Mesodermal cell (in vitro differentiated cells): ENCODE measurements around the gene MRPL2.

Source experiments
- H3K27ac ChIP-seq: 2 replicates; pipeline ENCODE4 v1.7.0; 2013; ENCODE audit warnings: mild to moderate bottlenecking, low read depth, low read length, moderate library complexity; ENCODE audit not compliant: severe bottlenecking
- H3K36me3 ChIP-seq: 2 replicates; pipeline ENCODE4 v1.7.1; 2013; ENCODE audit warnings: mild to moderate bottlenecking, low read length, moderate library complexity; ENCODE audit not compliant: control insufficient read depth, insufficient read depth
- H3K4me1 ChIP-seq: one replicate; pipeline ENCODE4 v1.7.1; 2013; ENCODE audit warnings: mild to moderate bottlenecking, low read length; ENCODE audit not compliant: insufficient read depth, control insufficient read depth, poor library complexity, severe bottlenecking
- H3K4me3 ChIP-seq: 2 replicates; pipeline ENCODE4 v1.7.0; 2013; ENCODE audit warnings: low read length, control low read depth, mild to moderate bottlenecking; ENCODE audit not compliant: insufficient read depth, poor library complexity, severe bottlenecking; ENCODE audit errors: extremely low read depth
- H3K9me3 ChIP-seq: 2 replicates; pipeline ENCODE4 v1.7.1; 2013; ENCODE audit warnings: mild to moderate bottlenecking, low read length, moderate library complexity; ENCODE audit not compliant: control insufficient read depth
- WGBS, 2 experiments: methylation state at CpG; one replicate each; pipeline ENCODE4 v1.1.5; 2013; ENCODE audit warnings: missing lambda C conversion rate in 2 of 2; ENCODE audit not compliant: insufficient coverage in 2 of 2; 5-methylcytosine and 5-hydroxymethylcytosine counted together

MRPL2 gene

DNA sequence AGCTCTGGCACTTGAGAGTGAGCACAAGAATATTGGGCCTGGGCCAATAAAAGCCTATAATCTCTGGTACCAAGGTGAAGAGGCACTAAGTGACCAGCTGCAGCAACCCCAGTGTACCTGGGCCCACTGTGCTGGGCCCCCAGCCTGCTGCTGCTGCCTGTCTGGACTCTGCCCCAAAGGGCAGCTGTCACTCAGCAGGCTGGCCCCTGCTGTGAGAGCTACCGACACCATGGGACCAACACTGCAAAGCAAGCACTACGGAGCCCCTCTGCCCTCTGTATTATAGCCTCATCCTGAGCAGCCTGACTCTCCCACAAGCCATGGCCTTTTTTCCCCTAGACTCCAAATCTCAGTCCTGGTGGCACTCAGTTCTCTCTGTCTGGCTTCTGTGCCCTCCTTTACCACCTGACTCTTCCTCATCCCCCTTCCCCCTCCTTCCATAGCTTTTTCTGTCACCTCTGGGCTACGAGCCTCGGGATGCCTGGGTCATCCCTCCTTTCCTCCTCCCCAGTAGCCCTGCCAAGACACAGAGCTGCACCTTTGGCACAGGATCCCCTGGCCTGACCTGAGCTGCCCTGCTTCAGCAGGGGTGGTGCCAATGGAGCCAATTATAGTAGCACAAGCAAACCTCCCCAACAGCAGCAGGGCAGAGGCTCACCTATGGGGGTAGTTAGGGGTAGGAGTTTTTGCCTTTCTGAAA is 23.6 kb downstream of the MRPL2 start:
- Histone ChIP-seq H3K27ac (no peak overlapping the region), H3K36me3 (peaks cover 83% of the 10 kb centered on the region), H3K9me3 (no peaks in the 10 kb centered on the region), H3K4me1 (no peaks in the 10 kb centered on the region), H3K4me3 (no peak overlapping the region)
- WGBS, 2 experiments: 84 to 89% methylated on average over 4 of the region's 4 CpGs

DNA sequence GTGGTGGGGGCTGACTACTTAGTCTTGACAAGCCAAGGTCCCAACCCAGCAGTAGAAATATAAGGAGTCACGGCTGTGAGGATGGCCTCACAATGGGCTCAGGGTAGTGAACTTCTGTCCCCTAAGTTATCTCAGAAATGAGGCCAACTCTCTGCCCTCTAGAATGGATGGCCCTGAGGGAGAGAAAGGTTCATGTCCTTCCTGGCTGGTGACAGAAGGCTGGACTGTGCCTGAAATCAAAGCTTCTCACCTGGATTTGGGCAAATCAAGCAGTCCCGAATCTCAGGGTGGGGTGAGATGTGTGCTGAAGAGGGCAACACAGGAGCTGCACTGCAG is 25.1 kb downstream of the MRPL2 start:
- WGBS, 2 experiments: 80 to 94% methylated on average over 2 of the region's 2 CpGs

DNA sequence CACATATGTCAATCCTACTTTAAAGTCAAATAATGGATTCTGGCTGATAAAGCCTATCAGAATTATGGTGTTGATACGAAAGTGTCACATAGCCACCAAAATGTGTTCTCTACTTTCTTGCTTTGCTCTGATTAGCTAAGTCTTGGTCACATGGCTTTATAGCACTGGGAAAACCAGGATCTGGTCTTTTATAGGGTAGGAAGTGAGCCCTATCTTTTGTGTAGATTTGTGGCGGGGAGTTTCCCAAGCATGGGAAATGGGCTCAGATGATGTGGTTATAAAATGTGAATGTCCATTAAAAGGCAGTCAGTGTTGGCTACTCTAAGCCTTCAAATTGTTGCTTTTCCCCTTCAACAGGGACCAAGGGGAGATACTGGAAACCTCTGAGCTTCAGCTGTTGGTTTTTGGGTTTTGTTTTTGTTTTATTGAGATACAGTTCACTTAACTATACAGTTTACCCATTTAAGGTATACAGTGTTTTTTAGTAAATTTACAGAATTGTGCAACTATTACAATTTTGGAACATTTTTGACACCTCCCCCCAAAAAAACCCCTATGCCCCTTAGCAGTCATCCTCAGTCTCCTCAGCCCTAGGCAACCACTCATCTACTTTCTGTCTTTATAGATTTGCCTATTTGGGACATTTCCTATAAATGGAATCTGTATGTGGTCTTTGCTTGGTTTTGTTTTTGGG is 25.6 kb downstream of the MRPL2 start:
- Histone ChIP-seq H3K4me3 (no peak overlapping the region), H3K27ac (no peak overlapping the region), H3K36me3 (peaks cover 84% of the 10 kb centered on the region), H3K4me1 (no peaks in the 10 kb centered on the region), H3K9me3 (no peaks in the 10 kb centered on the region)
- 100% methylated on average over 1 of the region's 2 CpGs; no CpG with 5 or more reads in 1 of the 2 experiments for WGBS, 2 experiments

More for the DNA sequence above, 25.1 kb downstream of the MRPL2 start:
- H3K9me3 ChIP-seq: no peaks in the 10 kb centered on the region
- peaks cover 84% of the 10 kb centered on the region for H3K36me3 ChIP-seq
- H3K4me1 ChIP-seq: no peaks in the 10 kb centered on the region
- H3K4me3 ChIP-seq: no peak overlapping the region
- no peak overlapping the region for H3K27ac ChIP-seq

DNA sequence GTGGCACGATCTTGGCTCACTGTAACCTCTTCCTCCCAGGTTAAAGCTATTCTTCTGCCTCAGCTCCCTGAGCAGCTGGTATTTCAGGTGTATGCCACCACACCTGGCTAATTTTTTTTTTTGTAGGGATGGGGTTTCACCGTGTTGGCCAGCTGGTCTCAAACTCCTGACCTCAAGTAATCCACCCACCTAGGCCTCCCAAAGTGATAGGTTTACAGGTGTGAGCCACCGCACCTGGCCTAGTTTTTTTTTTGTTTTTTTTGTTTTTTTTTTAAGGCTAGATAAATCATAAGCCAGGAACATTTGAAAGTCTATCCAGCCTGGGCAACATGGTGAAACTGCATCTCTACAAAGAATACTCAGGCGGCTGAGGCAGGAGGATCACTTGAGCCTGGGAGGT is 26.9 kb downstream of the MRPL2 start:
- Histone ChIP-seq H3K36me3 (peaks cover 83% of the 10 kb centered on the region), H3K4me3 (no peak overlapping the region), H3K9me3 (no peaks in the 10 kb centered on the region), H3K27ac (no peak overlapping the region), H3K4me1 (no peaks in the 10 kb centered on the region)
- 91 to 100% methylated on average over 2 of the region's 4 CpGs for WGBS, 2 experiments

DNA sequence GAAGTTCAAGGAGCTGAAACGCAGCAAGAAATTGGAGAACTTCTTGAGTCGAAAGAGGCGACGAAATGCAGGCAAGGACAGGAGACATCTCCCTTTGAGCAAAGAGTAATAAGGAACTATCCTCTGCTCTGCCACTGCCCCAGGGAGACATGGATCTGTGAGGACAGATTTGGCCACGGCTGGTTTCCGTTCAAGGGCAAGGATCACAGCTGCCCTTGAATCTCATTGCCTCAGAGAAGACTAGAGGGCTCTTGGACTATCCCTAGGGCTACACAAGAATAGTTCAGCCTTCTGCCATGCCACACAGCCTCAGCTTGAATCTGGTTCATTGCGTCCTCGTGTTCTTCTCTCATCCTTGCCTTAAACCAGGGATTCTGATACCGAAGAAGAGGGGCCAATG is 30.1 kb downstream of the MRPL2 start:
- no peak overlapping the region for H3K4me3 ChIP-seq
- H3K9me3 ChIP-seq: no peaks in the 10 kb centered on the region
- no peak overlapping the region for H3K27ac ChIP-seq
- peaks cover 90% of the 10 kb centered on the region for H3K36me3 ChIP-seq
- 94 to 96% methylated on average over 9 of the region's 9 CpGs for WGBS, 2 experiments
- no peaks in the 10 kb centered on the region for H3K4me1 ChIP-seq

DNA sequence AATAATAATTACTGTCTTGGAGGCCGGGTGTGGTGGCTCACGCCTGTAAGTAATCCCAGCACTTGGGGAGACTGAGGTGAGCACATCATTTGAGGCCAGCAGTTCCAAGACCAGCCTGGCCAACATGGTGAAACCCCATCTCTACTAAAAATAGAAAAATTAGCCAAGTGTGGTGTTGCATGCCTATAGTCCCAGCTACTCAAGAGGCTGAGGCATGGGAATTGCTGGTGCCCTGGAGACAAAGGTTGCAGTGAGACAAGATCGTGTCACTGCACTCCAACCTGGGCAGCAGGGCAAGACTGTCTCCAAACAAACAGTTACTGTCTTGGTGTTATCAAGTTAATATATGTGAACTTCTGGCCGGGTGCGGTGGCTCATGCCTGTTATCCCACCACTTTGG is 32.9 kb downstream of the MRPL2 start:
- Histone ChIP-seq H3K27ac (no peak overlapping the region), H3K36me3 (peaks cover 81% of the 10 kb centered on the region)
- WGBS, 2 experiments: 88 to 100% methylated on average over 3 to 5 of the region's 5 CpGs

DNA sequence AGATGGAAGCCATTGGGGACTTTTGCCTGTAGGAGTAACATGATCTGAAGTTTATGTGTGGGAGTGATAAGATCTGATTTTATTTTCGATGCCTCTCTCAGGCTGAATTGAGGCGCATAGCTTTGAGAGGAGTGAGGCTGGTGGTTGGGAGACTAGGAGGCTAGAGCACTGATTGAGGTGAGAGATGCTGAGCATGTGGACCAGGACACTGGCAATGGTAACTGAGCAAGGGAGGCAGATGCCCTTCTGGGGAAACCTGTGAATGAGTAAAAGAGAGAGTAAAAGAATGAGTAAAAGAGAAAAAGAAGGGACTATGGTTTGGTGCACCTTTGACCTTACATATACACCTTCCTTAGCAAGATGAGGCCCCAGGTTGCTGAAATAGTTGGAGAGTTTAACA is 34.8 kb downstream of the MRPL2 start:
- no peaks in the 10 kb centered on the region for H3K9me3 ChIP-seq
- no peak overlapping the region for H3K4me3 ChIP-seq
- H3K4me1 ChIP-seq: peaks cover 20% of the 10 kb centered on the region
- peaks cover 76% of the 10 kb centered on the region for H3K36me3 ChIP-seq
- 97 to 100% methylated on average over 2 of the region's 2 CpGs for WGBS, 2 experiments
- H3K27ac ChIP-seq: no peak overlapping the region

More for the DNA sequence above, 32.9 kb downstream of the MRPL2 start:
- peaks cover 7% of the 10 kb centered on the region for H3K4me1 ChIP-seq
- H3K4me3 ChIP-seq: no peak overlapping the region
- no peaks in the 10 kb centered on the region for H3K9me3 ChIP-seq

DNA sequence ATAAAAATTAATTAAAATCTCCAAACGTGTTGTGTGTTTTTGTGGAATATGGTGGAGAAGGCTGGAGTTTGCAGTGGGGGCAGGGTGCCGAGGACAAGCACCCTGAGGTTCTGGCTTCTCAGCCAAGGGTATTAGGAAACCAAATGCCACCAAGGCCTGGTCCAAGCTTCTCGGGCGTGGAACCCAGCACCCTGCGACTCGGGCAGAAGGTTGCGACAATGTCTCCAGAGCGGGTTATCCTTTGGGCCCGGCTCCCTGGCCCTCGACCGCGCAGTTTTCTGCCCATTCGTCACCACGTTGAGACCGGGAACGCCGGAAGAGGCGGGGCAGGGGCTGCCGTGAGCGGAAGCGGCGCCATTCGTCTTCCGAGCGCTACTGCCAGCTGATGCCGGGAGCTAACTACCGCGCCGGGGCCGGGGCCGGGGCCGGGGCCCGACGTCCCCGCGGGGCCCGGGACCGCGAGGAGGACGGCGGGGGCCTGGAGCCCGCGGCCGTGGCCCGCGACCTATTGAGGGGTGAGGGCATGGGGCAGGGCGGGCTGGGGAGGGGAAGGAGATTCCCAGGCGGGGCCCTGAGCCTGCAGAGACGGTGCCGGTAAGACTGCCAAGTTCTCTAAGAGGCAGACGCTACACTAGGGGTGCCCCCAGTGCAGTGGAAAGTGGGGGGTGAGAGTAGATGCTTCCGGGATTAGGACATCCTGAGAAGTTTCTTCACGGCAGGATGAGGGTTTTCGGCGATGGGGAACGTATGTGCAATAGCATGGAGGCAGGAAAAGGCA is 37.8 kb downstream of the MRPL2 start, which contains the start of gene RRP36:
Gene RRP36, plus strand, starts transcription at position 354 of the 778 bp plus-strand sequence. Its CDS starts 32 bp downstream, at position 386.
- 2% methylated on average over 42 to 56 of the region's 56 CpGs for WGBS, 2 experiments
- peaks cover 25% of the 10 kb centered on the region for H3K4me1 ChIP-seq
- peak within 1 kb of the TSS; percentile 91 for H3K4me3 ChIP-seq
- peaks cover 76% of the 10 kb centered on the region for H3K36me3 ChIP-seq
- H3K9me3 ChIP-seq: no peaks in the 10 kb centered on the region
- H3K27ac ChIP-seq: peak within 1 kb of the TSS; percentile 77

DNA sequence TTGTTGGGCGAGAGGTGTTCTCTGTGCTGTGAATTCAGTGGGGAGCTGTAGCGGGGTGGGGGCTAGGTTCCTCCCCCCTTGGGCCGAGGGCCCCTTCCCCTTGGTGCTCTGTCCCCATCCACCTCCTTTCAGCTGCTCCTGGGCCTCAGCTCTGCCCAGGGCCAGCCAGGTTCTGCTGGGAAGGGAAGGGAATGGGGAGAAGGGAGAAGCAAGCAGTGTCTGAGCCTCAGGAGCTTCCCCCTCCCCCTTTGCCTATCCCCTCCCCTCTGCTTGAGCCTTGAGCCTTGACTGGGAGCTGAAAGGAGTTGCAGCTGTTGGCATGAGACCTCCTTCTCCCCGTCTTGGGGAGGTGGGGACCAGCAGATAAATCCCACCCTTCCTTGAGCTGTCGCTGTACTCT is 38.4 kb downstream of the MRPL2 start:
- Histone ChIP-seq H3K9me3 (no peaks in the 10 kb centered on the region), H3K27ac (peak overlapping the region; percentile 77), H3K36me3 (peaks cover 76% of the 10 kb centered on the region), H3K4me1 (peaks cover 27% of the 10 kb centered on the region), H3K4me3 (peak overlapping the region; percentile 91)
- 78% methylated on average over 3 of the region's 5 CpGs; no CpG with 5 or more reads in 1 of the 2 experiments for WGBS, 2 experiments

DNA sequence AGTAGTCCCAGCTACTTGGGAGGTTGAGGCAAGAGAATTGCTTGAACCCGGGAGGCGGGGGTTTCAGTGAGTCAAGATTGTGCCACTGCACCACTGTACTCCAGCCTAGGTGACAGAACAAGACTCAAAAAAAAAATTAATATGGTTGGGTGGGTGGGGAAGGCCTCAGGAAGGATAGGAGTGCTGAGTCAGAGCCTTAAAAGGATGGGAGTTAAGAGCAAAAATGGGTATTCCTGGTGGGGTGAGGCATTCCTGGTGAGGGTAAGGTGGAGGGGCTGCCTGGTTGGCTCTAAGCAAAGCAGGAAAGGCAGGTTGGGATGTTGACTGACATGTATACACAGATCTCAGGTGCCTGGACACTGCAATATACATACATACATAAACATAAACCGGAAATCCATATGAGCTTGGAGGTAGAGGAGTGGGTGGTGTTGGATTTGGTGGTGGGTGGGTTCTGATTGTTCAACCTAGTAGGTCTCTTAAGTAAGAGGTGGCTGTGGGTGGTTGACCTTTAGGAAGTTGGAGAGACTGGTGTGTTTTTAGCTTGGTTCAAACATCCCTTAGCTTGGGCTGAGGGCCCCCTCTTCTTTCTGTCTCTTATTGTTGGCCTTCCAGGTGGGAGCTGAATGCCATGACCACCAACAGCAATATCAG is 39.1 kb downstream of the MRPL2 start:
- Histone ChIP-seq H3K9me3 (no peaks in the 10 kb centered on the region), H3K4me1 (peaks cover 27% of the 10 kb centered on the region), H3K27ac (peak overlapping the region; percentile 23), H3K4me3 (no peak overlapping the region), H3K36me3 (peaks cover 72% of the 10 kb centered on the region)
- 80 to 92% methylated on average over 1 to 2 of the region's 3 CpGs for WGBS, 2 experiments
